HepG2 (cell line): ENCODE measurements around the gene ALDH18A1. TPM values are rescaled to one million over a fixed set of nuclear protein-coding genes. Genes with fewer than 3 reads are reported as not detected.
A peak's percentile ranks its signal among the peaks of the same experiment; 100 is the strongest.

Source experiments
- BCL6 ChIP-seq: IDR thresholded peaks from 2 replicates; pipeline ENCODE4 v1.6.1; 2016; ENCODE audit warnings: missing genetic modification reagents, missing compliant biosample characterization
- HMG20A ChIP-seq: IDR thresholded peaks from 2 replicates; pipeline ENCODE4 v1.6.1; 2016; ENCODE audit warnings: borderline replicate concordance
- MAF1 ChIP-seq: sonication (generic); formaldehyde crosslinking; IDR thresholded peaks from 2 replicates; pipeline ENCODE4 v1.5.0; 2020; ENCODE audit warnings: missing genetic modification reagents, borderline replicate concordance
- MAFK ChIP-seq, 2 experiments: IDR thresholded peaks in 1 of 2; conservative IDR thresholded peaks in 1 of 2; 2 replicates each; pipeline ENCODE4 v1.6.1; 2011; ENCODE audit warnings: improper control_type of control experiment in 2 of 2, low read length in 2 of 2
- MBD4 ChIP-seq: IDR thresholded peaks from 2 replicates; pipeline ENCODE4 v1.6.1; 2012; ENCODE audit warnings: low read length, inconsistent platforms, borderline replicate concordance
- NFYB ChIP-seq: sonication (generic); formaldehyde crosslinking; IDR thresholded peaks from 2 replicates; pipeline ENCODE4 v1.4.0; 2020; ENCODE audit warnings: missing genetic modification reagents
- PHF20 ChIP-seq: sonication (generic); formaldehyde crosslinking; IDR thresholded peaks from 2 replicates; pipeline ENCODE4 v1.5.0; 2020; ENCODE audit warnings: mild to moderate bottlenecking, missing genetic modification reagents
- PHF8 ChIP-seq: sonication (generic); formaldehyde crosslinking; IDR thresholded peaks from 2 replicates; pipeline ENCODE4 v1.5.0; 2020; ENCODE audit warnings: missing genetic modification reagents
- POLR2G ChIP-seq: fragments of 200-400 bp; formaldehyde crosslinking; IDR thresholded peaks from 2 replicates; pipeline ENCODE4 v1.6.1; 2018; ENCODE audit warnings: mild to moderate bottlenecking, low read depth, low read length, moderate library complexity
- RAD51 ChIP-seq: fragments of 450-650 bp; IDR thresholded peaks from 2 replicates; pipeline ENCODE4 v1.6.1; 2016; ENCODE audit warnings: borderline replicate concordance
- RBFOX2 ChIP-seq: fragments of 200-400 bp; formaldehyde crosslinking; IDR thresholded peaks from 2 replicates; pipeline ENCODE4 v1.6.1; 2017; ENCODE audit warnings: low read depth, mild to moderate bottlenecking, low read length
- SMAD9 ChIP-seq: sonication (generic); formaldehyde crosslinking; IDR thresholded peaks from 2 replicates; pipeline ENCODE4 v1.5.1; 2020; ENCODE audit warnings: mild to moderate bottlenecking, missing genetic modification reagents
- STAT5B ChIP-seq: sonication (generic); formaldehyde crosslinking; IDR thresholded peaks from 2 replicates; pipeline ENCODE4 v1.4.0; 2020; ENCODE audit warnings: missing genetic modification reagents
- TEAD3 ChIP-seq: optimal IDR thresholded peaks from 2 replicates; pipeline ENCODE3; 2016; ENCODE audit warnings: borderline replicate concordance
- TGIF2 ChIP-seq: IDR thresholded peaks from 2 replicates; pipeline ENCODE4 v1.6.1; 2016; ENCODE audit warnings: control low read depth, missing compliant biosample characterization
- XBP1 ChIP-seq: sonication (generic); formaldehyde crosslinking; IDR thresholded peaks from 2 replicates; pipeline ENCODE4 v1.5.0; 2020; ENCODE audit warnings: missing genetic modification reagents
- ZBTB38 ChIP-seq: sonication (generic); formaldehyde crosslinking; IDR thresholded peaks from 2 replicates; pipeline ENCODE4 v1.5.1; 2020; ENCODE audit warnings: mild to moderate bottlenecking, missing genetic modification reagents
- ZFP37 ChIP-seq: sonication (generic); formaldehyde crosslinking; IDR thresholded peaks from 2 replicates; pipeline ENCODE4 v1.4.0; 2020; ENCODE audit warnings: missing genetic modification reagents, borderline replicate concordance
- ZNF256 ChIP-seq: sonication (generic); formaldehyde crosslinking; conservative IDR thresholded peaks from 2 replicates; pipeline ENCODE4 v1.4.0; 2020; ENCODE audit warnings: missing genetic modification reagents
- ZNF264 ChIP-seq: sonication (generic); formaldehyde crosslinking; IDR thresholded peaks from 2 replicates; pipeline ENCODE4 v1.4.0; 2020; ENCODE audit warnings: missing genetic modification reagents
- ZNF768 ChIP-seq: sonication (generic); formaldehyde crosslinking; IDR thresholded peaks from 2 replicates; pipeline ENCODE4 v1.4.0; 2020; ENCODE audit warnings: missing genetic modification reagents
- ZNF839 ChIP-seq: sonication (generic); formaldehyde crosslinking; IDR thresholded peaks from 2 replicates; pipeline ENCODE4 v1.4.0; 2020; ENCODE audit warnings: missing genetic modification reagents, mild to moderate bottlenecking, borderline replicate concordance
- polyA plus RNA-seq, 8 experiments: library from polyadenylated mRNA; depleted of rRNA in 3 of 8; stranded (reverse) in 7 of 8; unstranded in 1 of 8; fragments of >200 nt; fragmentation: Illumina TruSeq in 4 of 8; extraction: Trizol in 4 of 8; gene quantifications; 2 replicates each; pipeline versions ENCODE4 v1.2.1 to v1.2.3, GENCODE V29; 2011 to 2016; ENCODE audit warnings: low read depth in 4 of 8, missing spikeins in 1 of 8, mixed read lengths in 1 of 8; ENCODE audit not compliant: insufficient read depth in 1 of 8
- total RNA-seq, 5 experiments: library from RNA; depleted of rRNA; stranded (reverse); fragments of >200 nt; fragmentation: Illumina TruSeq; extraction: Trizol; gene quantifications; 2 replicates each; pipeline ENCODE4 v1.2.3, GENCODE V29; 2016; ENCODE audit warnings: low read depth in 1 of 5
- TF ChIP-seq, protein P1 (sequence below): sonication (generic); formaldehyde crosslinking; IDR thresholded peaks from 2 replicates; pipeline ENCODE4 v1.4.0; 2020; ENCODE audit warnings: missing genetic modification reagents
- TF ChIP-seq, protein P2 (sequence below): sonication (generic); formaldehyde crosslinking; IDR thresholded peaks from 2 replicates; pipeline ENCODE4 v1.5.1; 2020; ENCODE audit warnings: missing genetic modification reagents, mild to moderate bottlenecking, borderline replicate concordance
- TF ChIP-seq, protein P3 (sequence below): IDR thresholded peaks from 2 replicates; pipeline ENCODE4 v1.6.1; 2016; ENCODE audit warnings: missing compliant biosample characterization, missing genetic modification reagents, borderline replicate concordance
- TF ChIP-seq, protein P4 (sequence below): IDR thresholded peaks from 2 replicates; pipeline ENCODE4 v1.6.1; 2016; ENCODE audit warnings: missing genetic modification reagents, missing compliant biosample characterization

The ALDH18A1 gene
- total and polyA plus RNA-seq, 2 of the 13 experiments (the other 11 are each of a cell fraction or from before 2014, with no cell fraction given) = 180 to 263 TPM

DNA sequence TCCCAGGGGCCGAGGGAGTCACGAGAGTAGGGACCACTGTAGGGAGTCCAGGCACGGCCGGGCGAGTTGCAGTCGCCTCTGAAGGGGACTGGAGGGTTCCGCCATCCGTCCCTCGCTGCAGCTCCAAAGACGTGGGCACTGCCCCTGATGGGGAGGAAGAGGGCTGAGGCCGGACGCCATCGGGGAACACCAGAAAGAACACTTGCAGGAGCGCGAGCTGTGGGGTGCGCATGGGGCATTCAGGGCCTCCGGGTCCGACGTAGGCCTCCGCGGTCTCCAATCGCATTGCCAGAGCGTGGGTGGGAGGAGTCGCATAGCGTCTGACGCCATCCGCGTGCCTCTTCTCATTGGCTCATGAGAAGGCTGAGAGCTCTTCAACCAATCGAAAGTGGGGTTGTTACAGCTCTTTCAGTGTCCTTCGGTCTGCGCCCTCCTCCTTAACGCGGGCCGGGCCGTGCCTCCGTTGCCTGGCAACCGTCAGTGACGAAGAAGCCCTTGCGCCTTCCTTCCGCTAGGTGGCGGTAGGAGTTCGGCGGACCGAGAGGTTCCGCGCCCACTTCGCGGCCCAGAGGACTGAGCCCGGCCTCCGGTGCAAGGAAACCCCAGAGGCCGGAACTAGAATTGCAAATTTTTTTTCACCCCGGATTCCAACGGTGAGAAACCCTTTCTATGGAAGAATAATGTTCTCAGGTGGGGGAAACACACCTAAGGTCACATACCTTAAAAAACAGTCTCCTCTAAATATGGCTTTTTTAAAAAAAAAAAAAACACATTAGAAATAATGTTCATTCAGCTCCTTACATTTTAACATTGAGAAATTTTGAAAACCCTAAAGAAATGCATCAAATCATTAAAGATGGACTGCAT lies 37.4 kb upstream of the ALDH18A1 start, which contains the start of gene TCTN3 (continued):
- TF ChIP-seq, protein P1, sequence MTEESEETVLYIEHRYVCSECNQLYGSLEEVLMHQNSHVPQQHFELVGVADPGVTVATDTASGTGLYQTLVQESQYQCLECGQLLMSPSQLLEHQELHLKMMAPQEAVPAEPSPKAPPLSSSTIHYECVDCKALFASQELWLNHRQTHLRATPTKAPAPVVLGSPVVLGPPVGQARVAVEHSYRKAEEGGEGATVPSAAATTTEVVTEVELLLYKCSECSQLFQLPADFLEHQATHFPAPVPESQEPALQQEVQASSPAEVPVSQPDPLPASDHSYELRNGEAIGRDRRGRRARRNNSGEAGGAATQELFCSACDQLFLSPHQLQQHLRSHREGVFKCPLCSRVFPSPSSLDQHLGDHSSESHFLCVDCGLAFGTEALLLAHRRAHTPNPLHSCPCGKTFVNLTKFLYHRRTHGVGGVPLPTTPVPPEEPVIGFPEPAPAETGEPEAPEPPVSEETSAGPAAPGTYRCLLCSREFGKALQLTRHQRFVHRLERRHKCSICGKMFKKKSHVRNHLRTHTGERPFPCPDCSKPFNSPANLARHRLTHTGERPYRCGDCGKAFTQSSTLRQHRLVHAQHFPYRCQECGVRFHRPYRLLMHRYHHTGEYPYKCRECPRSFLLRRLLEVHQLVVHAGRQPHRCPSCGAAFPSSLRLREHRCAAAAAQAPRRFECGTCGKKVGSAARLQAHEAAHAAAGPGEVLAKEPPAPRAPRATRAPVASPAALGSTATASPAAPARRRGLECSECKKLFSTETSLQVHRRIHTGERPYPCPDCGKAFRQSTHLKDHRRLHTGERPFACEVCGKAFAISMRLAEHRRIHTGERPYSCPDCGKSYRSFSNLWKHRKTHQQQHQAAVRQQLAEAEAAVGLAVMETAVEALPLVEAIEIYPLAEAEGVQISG (CRISPR knock-in tag) = peak; percentile 84
- TF ChIP-seq MAF1 (CRISPR knock-in tag) (no peak), MBD4 (no peak), PHF20 (peak; percentile 75), HMG20A (CRISPR knock-in tag) (no peak), POLR2G (peak; percentile 75), TEAD3 (CRISPR knock-in tag) (peak; percentile 98), BCL6 (CRISPR knock-in tag) (peak; percentile 22), TGIF2 (CRISPR knock-in tag) (peak; percentile 54), STAT5B (no peak), ZNF768 (CRISPR knock-in tag) (no peak; the same call in 1 of the 2 replicates), RBFOX2 (peak; percentile 81), ZFP37 (CRISPR knock-in tag) (0 out of 2 replicates have a peak, but pooled peaks have one; percentile 24), XBP1 (CRISPR knock-in tag) (no peak), MAFK (conservative IDR thresholded peaks at IDR 0.05 in 1 of 2, IDR thresholded peaks at IDR 0.05 in 1 of 2; ENCODE audit: low read length in 2 of 2) (no peak), ZNF839 (CRISPR knock-in tag) (0 out of 2 replicates have a peak, but pooled peaks have one; percentile 25), ZNF256 (no peak), PHF8 (peak; percentile 92), ZBTB38 (CRISPR knock-in tag) (peak; percentile 38; the same call in 1 of the 2 replicates), ZNF264 (0 out of 2 replicates have a peak, but pooled peaks have one; percentile 30), SMAD9 (CRISPR knock-in tag) (no peak), RAD51 (no peak), NFYB (peak; percentile 92)
- TF ChIP-seq, protein P2, sequence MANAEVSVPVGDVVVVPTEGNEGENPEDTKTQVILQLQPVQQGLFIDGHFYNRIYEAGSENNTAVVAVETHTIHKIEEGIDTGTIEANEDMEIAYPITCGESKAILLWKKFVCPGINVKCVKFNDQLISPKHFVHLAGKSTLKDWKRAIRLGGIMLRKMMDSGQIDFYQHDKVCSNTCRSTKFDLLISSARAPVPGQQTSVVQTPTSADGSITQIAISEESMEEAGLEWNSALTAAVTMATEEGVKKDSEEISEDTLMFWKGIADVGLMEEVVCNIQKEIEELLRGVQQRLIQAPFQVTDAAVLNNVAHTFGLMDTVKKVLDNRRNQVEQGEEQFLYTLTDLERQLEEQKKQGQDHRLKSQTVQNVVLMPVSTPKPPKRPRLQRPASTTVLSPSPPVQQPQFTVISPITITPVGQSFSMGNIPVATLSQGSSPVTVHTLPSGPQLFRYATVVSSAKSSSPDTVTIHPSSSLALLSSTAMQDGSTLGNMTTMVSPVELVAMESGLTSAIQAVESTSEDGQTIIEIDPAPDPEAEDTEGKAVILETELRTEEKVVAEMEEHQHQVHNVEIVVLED (CRISPR knock-in tag) = peak; percentile 95
- TF ChIP-seq, protein P3, sequence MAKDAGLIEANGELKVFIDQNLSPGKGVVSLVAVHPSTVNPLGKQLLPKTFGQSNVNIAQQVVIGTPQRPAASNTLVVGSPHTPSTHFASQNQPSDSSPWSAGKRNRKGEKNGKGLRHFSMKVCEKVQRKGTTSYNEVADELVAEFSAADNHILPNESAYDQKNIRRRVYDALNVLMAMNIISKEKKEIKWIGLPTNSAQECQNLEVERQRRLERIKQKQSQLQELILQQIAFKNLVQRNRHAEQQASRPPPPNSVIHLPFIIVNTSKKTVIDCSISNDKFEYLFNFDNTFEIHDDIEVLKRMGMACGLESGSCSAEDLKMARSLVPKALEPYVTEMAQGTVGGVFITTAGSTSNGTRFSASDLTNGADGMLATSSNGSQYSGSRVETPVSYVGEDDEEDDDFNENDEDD (CRISPR knock-in tag) = peak; percentile 46; the same call in 1 of the 2 replicates
- TF ChIP-seq, protein P4, sequence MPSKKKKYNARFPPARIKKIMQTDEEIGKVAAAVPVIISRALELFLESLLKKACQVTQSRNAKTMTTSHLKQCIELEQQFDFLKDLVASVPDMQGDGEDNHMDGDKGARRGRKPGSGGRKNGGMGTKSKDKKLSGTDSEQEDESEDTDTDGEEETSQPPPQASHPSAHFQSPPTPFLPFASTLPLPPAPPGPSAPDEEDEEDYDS = peak; percentile 80
